Keratinocyte (primary cell): ENCODE results near the gene EIF2D. TPM values are rescaled to one million over a fixed set of nuclear protein-coding genes. Genes with fewer than 3 reads are reported as not detected.

Experiments used
- DNase-seq: peaks from one replicate; pipeline ENCODE4 v3.0.0-alpha.2; 2011; ENCODE audit warnings: low read depth, missing footprints, low spot score
- FAIRE-seq: peaks from 2 replicates; lab custom pipeline; 2011; peaks lifted over from hg19 to GRCh38; lab: Jason Lieb, UNC
- H2AFZ ChIP-seq: 2 replicates; pipeline ENCODE4 v1.6.0; 2012; ENCODE audit warnings: low read length, control low read depth, inconsistent platforms; ENCODE audit not compliant: control insufficient read depth
- H3K27ac ChIP-seq: 2 replicates; pipeline ENCODE4 v1.5.1; 2011; ENCODE audit warnings: low read length; ENCODE audit not compliant: control insufficient read depth, insufficient read depth
- H3K27me3 ChIP-seq: 3 replicates; pipeline ENCODE4 v1.6.0; 2011; ENCODE audit warnings: low read length; ENCODE audit not compliant: control insufficient read depth, insufficient read depth; ENCODE audit errors: extremely low read depth
- H3K36me3 ChIP-seq, 2 experiments: 2 replicates in 1 of 2; 3 replicates in 1 of 2; pipeline ENCODE4 v1.5.1; 2011; ENCODE audit warnings: low read length in 2 of 2, mild to moderate bottlenecking in 1 of 2; ENCODE audit not compliant: control insufficient read depth in 2 of 2, insufficient read depth in 2 of 2; ENCODE audit errors: extremely low read depth in 1 of 2
- H3K4me1 ChIP-seq: 3 replicates; pipeline ENCODE4 v1.5.1; 2011; ENCODE audit warnings: low read length; ENCODE audit not compliant: control insufficient read depth, insufficient read depth; ENCODE audit errors: extremely low read depth
- H3K4me2 ChIP-seq: 3 replicates; pipeline ENCODE4 v1.6.0; 2011; ENCODE audit warnings: low read depth, low read length; ENCODE audit not compliant: control insufficient read depth, insufficient read depth; ENCODE audit errors: extremely low read depth
- H3K4me3 ChIP-seq, 3 experiments: fragments of 200-600 bp in 1 of 3; sonication (generic) in 1 of 3; 2 replicates in 2 of 3; 3 replicates in 1 of 3; pipeline ENCODE4 v1.5.1; 2011 to 2016; ENCODE audit warnings: low read length in 3 of 3, mild to moderate bottlenecking in 3 of 3, control low read depth in 2 of 3, inconsistent platforms in 1 of 3, low read depth in 1 of 3, mixed read lengths in 1 of 3, mixed run types in 1 of 3, moderate library complexity in 1 of 3; ENCODE audit not compliant: control insufficient read depth in 2 of 3, insufficient read depth in 2 of 3; ENCODE audit errors: extremely low read depth in 1 of 3
- H3K79me2 ChIP-seq: 2 replicates; pipeline ENCODE4 v1.6.0; 2012; ENCODE audit warnings: low read length; ENCODE audit not compliant: control insufficient read depth, insufficient read depth
- H3K9ac ChIP-seq: 3 replicates; pipeline ENCODE4 v1.6.0; 2011; ENCODE audit warnings: low read length; ENCODE audit not compliant: control insufficient read depth, insufficient read depth; ENCODE audit errors: extremely low read depth
- H3K9me1 ChIP-seq: 3 replicates; pipeline ENCODE4 v1.6.0; 2011; ENCODE audit warnings: low read length; ENCODE audit not compliant: control insufficient read depth, insufficient read depth; ENCODE audit errors: extremely low read depth
- H3K9me3 ChIP-seq: 2 replicates; pipeline ENCODE4 v1.5.1; 2012; ENCODE audit warnings: low read depth, low read length; ENCODE audit not compliant: control insufficient read depth
- H4K20me1 ChIP-seq: 3 replicates; pipeline ENCODE4 v1.6.0; 2011; ENCODE audit warnings: low read length; ENCODE audit not compliant: control insufficient read depth, insufficient read depth; ENCODE audit errors: extremely low read depth
- CTCF ChIP-seq, 3 experiments: IDR thresholded peaks in 1 of 3; conservative IDR thresholded peaks in 1 of 3; optimal IDR thresholded peaks in 1 of 3; 2 replicates in 2 of 3; 3 replicates in 1 of 3; pipeline versions ENCODE3 to v1.5.1; 2011; ENCODE audit warnings: low read length in 3 of 3, mild to moderate bottlenecking in 3 of 3, moderate library complexity in 2 of 3, control low read depth in 1 of 3, inconsistent platforms in 1 of 3; ENCODE audit not compliant: insufficient read depth in 2 of 3; ENCODE audit errors: extremely low read depth in 1 of 3
- EZH2 ChIP-seq: IDR thresholded peaks from one replicate; pipeline ENCODE4 v1.6.1; 2012; ENCODE audit warnings: inconsistent platforms, mild to moderate bottlenecking, low read length, moderate library complexity
- dilution Hi-C: fragments of 300-500 bp; cut with MboI; formaldehyde crosslinking; loops from one replicate; pipeline ENCODE4 v1.7.0; 2020; ENCODE audit warnings: low sequenced_read_pairs; ENCODE audit not compliant: extremely low pct_ligation_motif_present
- polyA plus RNA-seq, 5 experiments: library from polyadenylated mRNA; depleted of rRNA in 3 of 5; stranded (reverse) in 3 of 5; stranded (forward) in 1 of 5; unstranded in 1 of 5; fragments of >200 nt; gene quantifications; 1 replicate in 1 of 5; 2 replicates in 3 of 5; 3 replicates in 1 of 5; pipeline versions ENCODE4 v1.2.1 to v1.2.3, GENCODE V29; 2011 to 2012; ENCODE audit warnings: missing spikeins in 2 of 5, low read depth in 1 of 5, low replicate concordance in 1 of 5

Gene EIF2D
- polyA plus RNA-seq, 1 donor (not counting 4 experiments of a cell fraction or from before 2014, with no cell fraction given) = 60.6 TPM

GRCh38 chr1:206551986-206552326 is 60.3 kb downstream of the EIF2D start:
- Histone ChIP-seq H3K9me3 (no peaks in the 10 kb centered on the region), H3K4me1 (peaks cover 8% of the 10 kb centered on the region), H3K4me3 (no peak overlapping the region), H3K9ac (no peak overlapping the region), H3K79me2 (no peaks in the 10 kb centered on the region), H3K9me1 (no peaks in the 10 kb centered on the region), H2AFZ (no peak overlapping the region), H3K27me3 (no peaks in the 10 kb centered on the region), H3K27ac (no peak overlapping the region), H4K20me1 (no peaks in the 10 kb centered on the region), H3K4me2 (no peak overlapping the region), H3K36me3 (no peaks in the 10 kb centered on the region)
- TF ChIP-seq EZH2 (no peak), CTCF (optimal IDR thresholded peaks at IDR 0.05 in 1 of 3, IDR thresholded peaks at IDR 0.05 in 1 of 3, conservative IDR thresholded peaks at IDR 0.05 in 1 of 3; ENCODE audit: extremely low read depth in 1 of 3, insufficient read depth in 2 of 3, low read length in 3 of 3) (no peak)
- dilution Hi-C loops = no loop called here
- FAIRE-seq (no peak), DNase-seq (no peak)

- TF ChIP-seq EZH2 (no peak), CTCF (optimal IDR thresholded peaks at IDR 0.05 in 1 of 3, IDR thresholded peaks at IDR 0.05 in 1 of 3, conservative IDR thresholded peaks at IDR 0.05 in 1 of 3; ENCODE audit: extremely low read depth in 1 of 3, insufficient read depth in 2 of 3, low read length in 3 of 3) (no peak)
- dilution Hi-C loops = no loop called here
- Histone ChIP-seq H3K79me2 (no peaks in the 10 kb centered on the region), H3K36me3 (no peaks in the 10 kb centered on the region), H3K4me3 (no peak overlapping the region), H3K4me1 (peaks cover 8% of the 10 kb centered on the region), H3K4me2 (no peak overlapping the region), H3K27ac (no peak overlapping the region), H2AFZ (no peak overlapping the region), H3K9me1 (no peaks in the 10 kb centered on the region), H3K9ac (no peak overlapping the region), H3K9me3 (no peaks in the 10 kb centered on the region), H4K20me1 (no peaks in the 10 kb centered on the region), H3K27me3 (no peaks in the 10 kb centered on the region)
- no peak for DNase-seq
- no peak for FAIRE-seq
Measured at GRCh38 chr1:206551296-206551985, 60.8 kb downstream of the EIF2D start.
